ENCODE measurements around the gene ACIN1. TPM values are rescaled to one million over a fixed set of nuclear protein-coding genes. Genes with fewer than 3 reads are reported as not detected.

The ACIN1 gene
- total RNA-seq, 1 donor from 2014 or later, result 163 TPM

DNA sequence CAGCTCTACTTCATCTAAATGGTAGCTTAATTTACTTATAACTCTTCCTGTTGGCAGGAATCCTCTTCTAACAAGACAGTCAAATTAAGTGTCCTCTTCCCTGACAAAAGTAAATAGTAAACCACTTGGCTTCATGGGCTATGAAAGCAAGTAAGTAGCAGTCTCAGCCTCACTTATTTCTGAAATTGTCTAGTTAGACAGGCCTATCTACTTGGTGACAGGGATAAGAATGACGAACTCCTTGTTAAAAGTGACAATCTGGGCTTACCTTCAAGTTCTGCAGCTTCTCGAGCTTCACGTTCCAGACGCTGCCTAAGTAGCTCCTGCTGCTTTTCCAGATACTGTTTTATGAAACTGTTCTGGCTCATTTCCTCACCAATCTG, 4.7 kb downstream of the ACIN1 start:
- no peak for TF ChIP-seq CTCF (IDR thresholded peaks at IDR 0.05)
- Histone ChIP-seq H3K4me3 (no peak overlapping the region), H3K27ac (no peak overlapping the region), H3K4me1 (peaks cover 49% of the 10 kb centered on the region), H3K36me3 (peaks cover 81% of the 10 kb centered on the region), H3K9me3 (no peaks in the 10 kb centered on the region), H3K27me3 (ENCODE audit: low read depth) (no peaks in the 10 kb centered on the region)
- DNase-seq (no peak), ATAC-seq (no peak)
- intact Hi-C loops (cut with DNase I), result no loop called here

DNA sequence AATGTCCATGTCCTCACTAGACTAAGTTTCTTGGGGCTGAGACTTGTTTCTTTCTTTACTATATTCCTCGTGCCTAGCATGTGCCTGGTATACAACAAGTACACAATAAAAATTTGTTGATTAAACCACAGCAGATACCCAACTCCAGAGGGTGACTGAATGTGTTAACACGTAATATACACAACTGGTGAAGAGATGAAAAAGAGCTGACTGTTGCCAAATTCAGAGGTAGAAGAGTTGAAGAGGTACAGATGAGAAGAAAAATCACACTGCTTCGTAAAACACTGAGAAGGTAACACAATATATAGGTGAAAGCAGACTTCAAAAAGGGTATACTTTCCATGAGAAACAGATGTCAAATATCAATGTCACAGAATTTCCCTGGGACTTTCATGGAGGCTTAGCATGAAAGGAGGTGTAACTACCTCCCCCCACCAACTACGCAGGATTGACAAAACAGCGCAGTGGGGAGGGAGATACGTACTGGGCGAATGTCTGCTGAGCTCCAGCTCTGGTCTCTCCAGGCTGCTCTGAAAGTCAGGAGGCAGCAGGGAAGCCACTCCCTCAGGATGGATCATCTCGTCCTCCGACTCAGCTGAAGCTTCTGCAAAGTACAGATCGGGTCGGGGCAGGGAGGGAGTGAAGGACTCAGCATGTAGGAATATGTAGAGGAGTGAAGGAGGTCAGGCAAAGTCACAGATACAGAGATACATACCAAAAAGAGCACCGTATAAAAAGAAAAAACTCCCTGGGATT, 5.3 kb downstream of the ACIN1 start:
- Histone ChIP-seq H3K4me1 (peaks cover 49% of the 10 kb centered on the region), H3K27me3 (ENCODE audit: low read depth) (no peaks in the 10 kb centered on the region), H3K9me3 (no peaks in the 10 kb centered on the region), H3K36me3 (peaks cover 87% of the 10 kb centered on the region), H3K27ac (no peak overlapping the region), H3K4me3 (no peak overlapping the region)
- intact Hi-C loops (cut with DNase I), result no loop called here
- TF ChIP-seq CTCF (IDR thresholded peaks at IDR 0.05), result no peak
- DNase-seq (no peak), ATAC-seq (no peak)

GRCh38 chr14:23086565-23086964, 8.4 kb downstream of the ACIN1 start:
- Histone ChIP-seq H3K9me3 (no peaks in the 10 kb centered on the region), H3K27me3 (ENCODE audit: low read depth) (no peaks in the 10 kb centered on the region), H3K4me3 (no peak overlapping the region), H3K36me3 (peaks cover 100% of the 10 kb centered on the region), H3K4me1 (peaks cover 25% of the 10 kb centered on the region), H3K27ac (no peak overlapping the region)
- ATAC-seq (no peak), DNase-seq (no peak)
- no peak for TF ChIP-seq CTCF (IDR thresholded peaks at IDR 0.05)
- intact Hi-C loops (cut with DNase I), result no loop called here

GRCh38 chr14:23085458-23085857, 9.5 kb downstream of the ACIN1 start:
- no peak for ATAC-seq
- no peak for TF ChIP-seq CTCF (IDR thresholded peaks at IDR 0.05)
- peaks cover 100% of the 10 kb centered on the region for H3K36me3 ChIP-seq
- no peaks in the 10 kb centered on the region for H3K27me3 ChIP-seq (ENCODE audit: low read depth)
- no peaks in the 10 kb centered on the region for H3K9me3 ChIP-seq
- intact Hi-C loops (cut with DNase I), result no loop called here
- H3K27ac ChIP-seq, result no peak overlapping the region
- H3K4me1 ChIP-seq, result peaks cover 18% of the 10 kb centered on the region
- DNase-seq, result no peak
- no peak overlapping the region for H3K4me3 ChIP-seq

- ATAC-seq (no peak), DNase-seq (no peak)
- no peaks in the 10 kb centered on the region for H3K9me3 ChIP-seq
- no peak for TF ChIP-seq CTCF (IDR thresholded peaks at IDR 0.05)
- H3K27ac ChIP-seq, result no peak overlapping the region
- no peak overlapping the region for H3K4me3 ChIP-seq
- peaks cover 100% of the 10 kb centered on the region for H3K36me3 ChIP-seq
- peaks cover 28% of the 10 kb centered on the region for H3K4me1 ChIP-seq
- no peaks in the 10 kb centered on the region for H3K27me3 ChIP-seq (ENCODE audit: low read depth)
- intact Hi-C loops (cut with DNase I), result no loop called here
Measured at GRCh38 chr14:23080474-23080873, 14.5 kb downstream of the ACIN1 start.
